GM12878 (cell line): ENCODE measurements around the gene ARHGEF17. TPM values are rescaled to one million over a fixed set of nuclear protein-coding genes. Genes with fewer than 3 reads are reported as not detected.

Source experiments
- BHLHE40 ChIP-seq, 2 experiments: fragments of 450-650 bp in 1 of 2; IDR thresholded peaks; 2 replicates each; pipeline ENCODE4 v1.6.1; 2011 to 2017; ENCODE audit warnings: low read depth in 2 of 2, borderline replicate concordance in 1 of 2, improper control_type of control experiment in 1 of 2, low read length in 1 of 2, mild to moderate bottlenecking in 1 of 2
- BMI1 ChIP-seq: fragments of 450-650 bp; IDR thresholded peaks from 2 replicates; pipeline ENCODE4 v1.6.1; 2016; ENCODE audit warnings: mild to moderate bottlenecking, moderate library complexity, borderline replicate concordance
- CBFB ChIP-seq: IDR thresholded peaks from 2 replicates; pipeline ENCODE4 v1.6.1; 2016; ENCODE audit warnings: antibody characterized with exemption, low read depth
- MTA2 ChIP-seq: fragments of 450-650 bp; IDR thresholded peaks from 2 replicates; pipeline ENCODE4 v1.6.1; 2016; ENCODE audit warnings: low read depth, mild to moderate bottlenecking, moderate library complexity
- POU2F2 ChIP-seq: IDR thresholded peaks from 3 replicates; pipeline ENCODE4 v1.6.1; 2011; ENCODE audit warnings: low read depth, mild to moderate bottlenecking, low read length, borderline replicate concordance
- RCOR1 ChIP-seq: conservative IDR thresholded peaks from 2 replicates; pipeline ENCODE4 v1.6.1; 2012; ENCODE audit warnings: low read depth, low read length, improper control_type of control experiment
- RUNX3 ChIP-seq: IDR thresholded peaks from 2 replicates; pipeline ENCODE4 v1.6.1; 2012; ENCODE audit warnings: low read length, inconsistent platforms
- WRNIP1 ChIP-seq: IDR thresholded peaks from 2 replicates; pipeline ENCODE4 v1.6.1; 2011; ENCODE audit warnings: low read depth, low read length, improper control_type of control experiment, borderline replicate concordance
- ZNF384 ChIP-seq: IDR thresholded peaks from 2 replicates; pipeline ENCODE4 v1.6.1; 2012; ENCODE audit warnings: low read depth, mild to moderate bottlenecking, low read length, improper control_type of control experiment, borderline replicate concordance
- polyA plus RNA-seq, 11 experiments: library from polyadenylated mRNA; depleted of rRNA in 4 of 11; unstranded in 6 of 11; stranded (reverse) in 5 of 11; fragments of >200 nt; fragmentation: Nextera tagmentation in 4 of 11; fragmentation: Illumina TruSeq in 1 of 11; extraction: Ambion mirVana in 4 of 11; extraction: Trizol in 1 of 11; gene quantifications; 1 replicate in 1 of 11; 2 replicates in 10 of 11; pipeline versions ENCODE4 v1.2.1 to v1.2.3, GENCODE V29; 2011 to 2016; ENCODE audit warnings: inconsistent platforms in 2 of 11, missing spikeins in 2 of 11, low read depth in 1 of 11
- total RNA-seq, 4 experiments: library from RNA; depleted of rRNA in 3 of 4; stranded (reverse); fragments of >200 nt in 3 of 4; fragmentation: Illumina TruSeq in 1 of 4; extraction: Trizol in 1 of 4; gene quantifications; 2 replicates each; pipeline versions ENCODE4 v1.2.1 to v1.2.3, GENCODE V29; 2013 to 2021
- TF ChIP-seq, protein P1 (sequence below): IDR thresholded peaks from 2 replicates; pipeline ENCODE4 v1.6.1; 2012; ENCODE audit warnings: low read depth, low read length, improper control_type of control experiment
- TF ChIP-seq, protein P2 (sequence below): fragments of 150-350 bp; IDR thresholded peaks from 2 replicates; pipeline ENCODE4 v1.6.1; 2016; ENCODE audit warnings: low read depth, low read length

Gene ARHGEF17
- total and polyA plus RNA-seq, 10 of the 15 experiments (the other 5 are each of a cell fraction or from before 2014, with no cell fraction given) = 0.15 to 11.0 (median 1.7) TPM

DNA sequence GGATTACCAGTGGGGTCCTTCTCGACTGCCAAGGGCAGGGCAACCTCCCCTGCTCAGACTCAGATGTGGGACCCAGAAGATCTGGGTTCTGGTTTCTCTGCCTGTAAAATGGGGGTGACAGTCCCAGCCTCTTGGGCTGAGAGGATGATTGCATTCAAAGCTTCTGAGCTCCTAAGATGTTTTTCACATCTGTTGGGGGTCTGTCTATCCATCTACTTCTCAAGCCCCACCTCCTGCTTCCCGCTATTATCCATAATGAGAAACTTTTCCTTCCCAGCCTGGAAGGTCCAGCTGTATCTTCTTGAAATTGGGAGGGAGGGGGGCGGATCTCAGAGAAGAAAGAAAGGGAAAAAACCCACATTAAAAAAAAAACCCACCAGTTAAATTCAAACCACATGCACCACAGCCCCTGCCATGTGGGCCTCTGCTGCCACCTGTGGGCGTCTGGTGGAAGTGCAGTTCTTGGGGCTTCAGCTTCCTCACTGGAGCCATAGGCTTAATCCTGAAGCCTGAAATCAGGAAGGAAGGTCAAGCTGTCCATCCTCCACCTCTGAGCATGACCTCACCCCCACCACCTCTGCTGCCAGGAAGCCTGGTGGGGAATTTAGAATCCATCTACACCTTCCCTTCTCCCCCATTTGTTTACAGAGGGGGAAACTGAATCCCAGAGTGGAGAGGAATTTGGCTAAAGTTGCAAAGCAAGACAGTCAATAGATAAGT lies 27.3 kb downstream of the ARHGEF17 start (continued):
- TF ChIP-seq POU2F2 (peak; percentile 57; the same call in 1 of the 3 replicates), MTA2 (0 out of 2 replicates have a peak, but pooled peaks have one; percentile 3), ZNF384 (peak; percentile 95), WRNIP1 (no peak), BHLHE40 (IDR thresholded peaks at IDR 0.05; ENCODE audit: borderline replicate concordance in 1 of 2, low read depth in 2 of 2, low read length in 1 of 2) (peak in 1 of 2 experiments; percentile 70; a peak in 2 of 4 replicates), RUNX3 (peak; percentile 95), CBFB (peak; percentile 87), BMI1 (no peak), RCOR1 (0 out of 2 replicates have a peak, but pooled peaks have one; percentile 54)
- TF ChIP-seq, protein P1, sequence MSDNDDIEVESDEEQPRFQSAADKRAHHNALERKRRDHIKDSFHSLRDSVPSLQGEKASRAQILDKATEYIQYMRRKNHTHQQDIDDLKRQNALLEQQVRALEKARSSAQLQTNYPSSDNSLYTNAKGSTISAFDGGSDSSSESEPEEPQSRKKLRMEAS = peak; percentile 68
- TF ChIP-seq, protein P2, sequence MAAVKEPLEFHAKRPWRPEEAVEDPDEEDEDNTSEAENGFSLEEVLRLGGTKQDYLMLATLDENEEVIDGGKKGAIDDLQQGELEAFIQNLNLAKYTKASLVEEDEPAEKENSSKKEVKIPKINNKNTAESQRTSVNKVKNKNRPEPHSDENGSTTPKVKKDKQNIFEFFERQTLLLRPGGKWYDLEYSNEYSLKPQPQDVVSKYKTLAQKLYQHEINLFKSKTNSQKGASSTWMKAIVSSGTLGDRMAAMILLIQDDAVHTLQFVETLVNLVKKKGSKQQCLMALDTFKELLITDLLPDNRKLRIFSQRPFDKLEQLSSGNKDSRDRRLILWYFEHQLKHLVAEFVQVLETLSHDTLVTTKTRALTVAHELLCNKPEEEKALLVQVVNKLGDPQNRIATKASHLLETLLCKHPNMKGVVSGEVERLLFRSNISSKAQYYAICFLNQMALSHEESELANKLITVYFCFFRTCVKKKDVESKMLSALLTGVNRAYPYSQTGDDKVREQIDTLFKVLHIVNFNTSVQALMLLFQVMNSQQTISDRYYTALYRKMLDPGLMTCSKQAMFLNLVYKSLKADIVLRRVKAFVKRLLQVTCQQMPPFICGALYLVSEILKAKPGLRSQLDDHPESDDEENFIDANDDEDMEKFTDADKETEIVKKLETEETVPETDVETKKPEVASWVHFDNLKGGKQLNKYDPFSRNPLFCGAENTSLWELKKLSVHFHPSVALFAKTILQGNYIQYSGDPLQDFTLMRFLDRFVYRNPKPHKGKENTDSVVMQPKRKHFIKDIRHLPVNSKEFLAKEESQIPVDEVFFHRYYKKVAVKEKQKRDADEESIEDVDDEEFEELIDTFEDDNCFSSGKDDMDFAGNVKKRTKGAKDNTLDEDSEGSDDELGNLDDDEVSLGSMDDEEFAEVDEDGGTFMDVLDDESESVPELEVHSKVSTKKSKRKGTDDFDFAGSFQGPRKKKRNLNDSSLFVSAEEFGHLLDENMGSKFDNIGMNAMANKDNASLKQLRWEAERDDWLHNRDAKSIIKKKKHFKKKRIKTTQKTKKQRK = peak; percentile 18; the same call in 1 of the 2 replicates
